PC-9 (cell line): Measurements from ENCODE around the gene EHMT1. TPM values are rescaled to one million over a fixed set of nuclear protein-coding genes. Genes with fewer than 3 reads are reported as not detected.

Experiments used
- BruUV-seq: library from RNA; stranded (reverse); fragments of 400-500 nt; replicated peaks from 2 replicates; lab custom pipeline; 2021; lab: Mats Ljungman, UMichigan
- CTCF ChIA-PET: fragments of 300-600 bp; sonication (Branson Sonifier 250); formaldehyde crosslinking; loops from one replicate; lab custom pipeline; 2022; ENCODE audit warnings: antibody characterized with exemption; lab: Charles Lee
- POLR2A ChIA-PET: fragments of 300-600 bp; sonication (Branson Sonifier 250); formaldehyde crosslinking; loops from one replicate; lab custom pipeline; 2022; ENCODE audit warnings: antibody characterized with exemption; ENCODE audit not compliant: unreplicated experiment; lab: Charles Lee
- DNase-seq, 2 experiments: peaks; one replicate each; pipeline versions ENCODE4 v3.0.0 to v3.0.0-alpha.2; 2015 to 2022; ENCODE audit warnings: mixed read lengths in 1 of 2
- H2AFZ ChIP-seq: fragments of 200-600 bp; sonication (generic); 2 replicates; pipeline ENCODE4 v1.8.1; 2017; ENCODE audit warnings: antibody characterized with exemption
- H3F3A ChIP-seq: fragments of 200-600 bp; sonication (generic); 2 replicates; pipeline ENCODE4 v1.8.1; 2017; ENCODE audit warnings: antibody characterized with exemption, mild to moderate bottlenecking, low read depth; ENCODE audit not compliant: insufficient read depth
- H3K27ac ChIP-seq: fragments of 200-600 bp; sonication (generic); 2 replicates; pipeline ENCODE4 v1.6.1; 2016; ENCODE audit warnings: mixed run types
- H3K27me3 ChIP-seq: fragments of 200-600 bp; sonication (generic); 2 replicates; pipeline ENCODE4 v1.6.1; 2016; ENCODE audit warnings: low read depth, mixed run types; ENCODE audit not compliant: insufficient read depth
- H3K36me3 ChIP-seq: fragments of 200-600 bp; sonication (generic); 2 replicates; pipeline ENCODE4 v1.6.1; 2016; ENCODE audit warnings: low read depth, mixed run types
- H3K4me1 ChIP-seq: fragments of 200-600 bp; sonication (generic); replicated peaks from 2 replicates; pipeline ENCODE4 v1.6.1; 2016; ENCODE audit warnings: mixed run types; ENCODE audit not compliant: insufficient read depth
- H3K4me2 ChIP-seq: fragments of 200-600 bp; sonication (generic); 2 replicates; pipeline ENCODE4 v1.6.1; 2017; ENCODE audit warnings: mixed run types
- H3K4me3 ChIP-seq: fragments of 200-600 bp; sonication (generic); 2 replicates; pipeline ENCODE4 v1.6.1; 2016; ENCODE audit warnings: mixed run types
- H3K79me2 ChIP-seq: fragments of 200-600 bp; sonication (generic); 2 replicates; pipeline ENCODE4 v1.6.1; 2017; ENCODE audit warnings: low read depth, mixed run types
- H3K9me2 ChIP-seq: fragments of 200-600 bp; sonication (generic); 2 replicates; pipeline ENCODE4 v1.8.1; 2017; ENCODE audit warnings: mild to moderate bottlenecking; ENCODE audit not compliant: insufficient read depth
- H3K9me3 ChIP-seq: fragments of 200-600 bp; sonication (generic); 2 replicates; pipeline ENCODE4 v1.8.1; 2016; ENCODE audit warnings: low read depth; ENCODE audit not compliant: insufficient read depth
- H4K20me1 ChIP-seq: fragments of 200-600 bp; sonication (generic); 2 replicates; pipeline ENCODE4 v1.8.1; 2017; ENCODE audit not compliant: insufficient read depth
- EZH2 ChIP-seq: fragments of 200-600 bp; sonication (generic); IDR thresholded peaks from 2 replicates; pipeline ENCODE4 v1.8.0; 2017; ENCODE audit warnings: antibody characterized with exemption, low read depth
- intact Hi-C: fragments of 100-400 bp; cut with micrococcal nuclease; formaldehyde crosslinking; loops from one replicate; pipeline ENCODE4 v1.10.0; 2022; ENCODE audit not compliant: unreplicated experiment
- total RNA-seq: library from RNA; stranded (reverse); gene quantifications from 2 replicates; pipeline ENCODE4 v1.2.3, GENCODE V29; 2021
- TF ChIP-seq, protein P1 (sequence below): fragments of 200-600 bp; sonication (generic); conservative IDR thresholded peaks from 2 replicates; pipeline ENCODE4 v1.6.1; 2017; ENCODE audit warnings: mixed run types, antibody characterized with exemption, mild to moderate bottlenecking, moderate library complexity

The EHMT1 gene
- total RNA-seq, 1 experiment from 2014 or later: 116 TPM

DNA sequence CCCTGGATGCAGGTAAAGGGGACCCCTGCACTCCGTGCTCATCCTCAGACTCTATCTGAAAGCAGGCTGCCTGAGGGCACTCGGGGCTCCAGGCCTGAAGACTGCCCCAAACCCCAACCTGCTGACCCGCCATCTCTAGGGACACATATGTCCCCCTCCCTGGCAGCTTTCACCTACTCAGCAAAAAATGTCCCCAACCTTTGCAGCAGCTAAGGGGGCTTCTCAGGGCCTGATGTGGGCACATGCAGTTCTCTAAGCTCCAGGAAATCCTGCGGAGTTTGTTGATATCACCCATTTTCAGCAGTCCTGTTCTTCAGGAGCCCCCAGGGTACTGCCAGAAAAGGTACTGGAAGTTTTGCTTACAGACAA lies 37.9 kb upstream of the EHMT1 start:
- Histone ChIP-seq H3F3A (peaks cover 24% of the 10 kb centered on the region; the same call in 1 of the 2 replicates), H3K36me3 (peaks cover 7% of the 10 kb centered on the region; the same call in 1 of the 2 replicates), H3K9me3 (no peaks in the 10 kb centered on the region), H3K4me2 (no peak overlapping the region), H3K27ac (no peak overlapping the region), H3K4me1 (peaks cover 17% of the 10 kb centered on the region), H3K27me3 (no peaks in the 10 kb centered on the region), H4K20me1 (peaks cover 18% of the 10 kb centered on the region), H2AFZ (no peak overlapping the region), H3K79me2 (peaks cover 26% of the 10 kb centered on the region), H3K4me3 (no peak overlapping the region), H3K9me2 (no peaks in the 10 kb centered on the region)
- no TSS peak for BruUV-seq
- intact Hi-C loops: no loop called here
- CTCF ChIA-PET: interaction anchor here (0.6 kb wide), 1 partner anchor 25 kb away, joined by 3 read pairs; the partner anchor contains the start of gene ARRDC1
- POLR2A ChIA-PET: no interaction called here
- DNase-seq: no peak
- TF ChIP-seq EZH2: no peak
- TF ChIP-seq, protein P1, sequence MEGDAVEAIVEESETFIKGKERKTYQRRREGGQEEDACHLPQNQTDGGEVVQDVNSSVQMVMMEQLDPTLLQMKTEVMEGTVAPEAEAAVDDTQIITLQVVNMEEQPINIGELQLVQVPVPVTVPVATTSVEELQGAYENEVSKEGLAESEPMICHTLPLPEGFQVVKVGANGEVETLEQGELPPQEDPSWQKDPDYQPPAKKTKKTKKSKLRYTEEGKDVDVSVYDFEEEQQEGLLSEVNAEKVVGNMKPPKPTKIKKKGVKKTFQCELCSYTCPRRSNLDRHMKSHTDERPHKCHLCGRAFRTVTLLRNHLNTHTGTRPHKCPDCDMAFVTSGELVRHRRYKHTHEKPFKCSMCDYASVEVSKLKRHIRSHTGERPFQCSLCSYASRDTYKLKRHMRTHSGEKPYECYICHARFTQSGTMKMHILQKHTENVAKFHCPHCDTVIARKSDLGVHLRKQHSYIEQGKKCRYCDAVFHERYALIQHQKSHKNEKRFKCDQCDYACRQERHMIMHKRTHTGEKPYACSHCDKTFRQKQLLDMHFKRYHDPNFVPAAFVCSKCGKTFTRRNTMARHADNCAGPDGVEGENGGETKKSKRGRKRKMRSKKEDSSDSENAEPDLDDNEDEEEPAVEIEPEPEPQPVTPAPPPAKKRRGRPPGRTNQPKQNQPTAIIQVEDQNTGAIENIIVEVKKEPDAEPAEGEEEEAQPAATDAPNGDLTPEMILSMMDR: no peak

DNA sequence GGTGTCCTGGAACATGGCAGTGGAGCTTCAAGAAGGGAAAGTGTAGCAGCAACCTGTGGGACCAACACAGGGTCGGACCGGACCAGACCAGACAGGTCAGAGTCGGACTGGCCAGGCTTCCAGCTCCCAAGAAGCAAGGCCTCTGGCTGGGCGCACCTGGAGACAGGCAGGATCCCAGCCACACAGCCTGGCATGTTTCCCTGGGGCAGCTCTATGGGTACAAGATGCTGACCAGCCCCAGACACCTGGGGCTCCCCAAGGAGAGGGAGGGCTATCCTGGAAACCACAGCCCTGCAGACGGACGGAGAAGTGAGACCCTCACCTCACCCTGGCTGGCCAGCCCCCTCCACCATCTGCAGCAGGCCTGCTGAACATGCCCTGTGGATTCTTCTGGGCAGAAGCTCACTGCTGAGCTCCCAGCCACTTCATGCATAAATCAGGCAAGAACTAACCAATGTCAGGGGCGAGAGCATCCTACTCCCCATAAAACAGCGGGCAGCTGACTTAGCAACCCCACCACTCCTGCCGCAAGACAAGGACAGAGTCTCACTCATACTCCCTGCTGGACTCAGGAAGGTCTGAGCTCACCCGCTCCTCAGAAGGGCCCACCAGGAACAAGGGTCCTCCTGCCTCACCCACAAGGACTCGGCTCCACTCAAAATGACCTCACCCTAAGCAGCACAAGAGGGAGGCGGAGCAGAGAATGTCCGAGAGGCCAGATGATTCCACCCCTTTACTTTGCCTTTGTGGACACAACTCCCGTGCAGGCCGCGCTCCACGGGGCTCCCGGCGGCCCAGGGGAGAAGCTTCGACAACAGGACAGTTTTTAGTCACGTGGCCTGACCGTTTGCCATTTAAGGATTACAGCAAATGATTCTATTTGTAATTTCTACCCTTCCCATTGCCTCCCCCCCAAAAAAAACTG lies 37.2 kb upstream of the EHMT1 start:
- intact Hi-C loops: loop anchor here (2.0 kb wide), 1 partner anchor 91 kb away; no protein-coding TSS in a partner anchor
- H3F3A ChIP-seq: peaks cover 24% of the 10 kb centered on the region; the same call in 1 of the 2 replicates
- ChIA-PET POLR2A (no interaction called here), CTCF (interaction anchor here (0.6 kb wide), 1 partner anchor 24 kb away, joined by 3 read pairs; the partner anchor contains the start of gene ARRDC1)
- H3K36me3 ChIP-seq: peaks cover 4% of the 10 kb centered on the region; the same call in 1 of the 2 replicates
- H2AFZ ChIP-seq: no peak overlapping the region
- no peak overlapping the region for H3K4me3 ChIP-seq
- peaks cover 12% of the 10 kb centered on the region; the same call in 1 of the 2 replicates for H4K20me1 ChIP-seq
- H3K4me1 ChIP-seq: peaks cover 13% of the 10 kb centered on the region
- BruUV-seq: no TSS peak
- H3K4me2 ChIP-seq: no peak overlapping the region
- no peak for DNase-seq
- H3K9me3 ChIP-seq: no peaks in the 10 kb centered on the region
- H3K27me3 ChIP-seq: no peaks in the 10 kb centered on the region
- H3K9me2 ChIP-seq: no peaks in the 10 kb centered on the region
- TF ChIP-seq, protein P1: no peak
- TF ChIP-seq EZH2: no peak
- H3K79me2 ChIP-seq: peaks cover 19% of the 10 kb centered on the region
- no peak overlapping the region for H3K27ac ChIP-seq

DNA sequence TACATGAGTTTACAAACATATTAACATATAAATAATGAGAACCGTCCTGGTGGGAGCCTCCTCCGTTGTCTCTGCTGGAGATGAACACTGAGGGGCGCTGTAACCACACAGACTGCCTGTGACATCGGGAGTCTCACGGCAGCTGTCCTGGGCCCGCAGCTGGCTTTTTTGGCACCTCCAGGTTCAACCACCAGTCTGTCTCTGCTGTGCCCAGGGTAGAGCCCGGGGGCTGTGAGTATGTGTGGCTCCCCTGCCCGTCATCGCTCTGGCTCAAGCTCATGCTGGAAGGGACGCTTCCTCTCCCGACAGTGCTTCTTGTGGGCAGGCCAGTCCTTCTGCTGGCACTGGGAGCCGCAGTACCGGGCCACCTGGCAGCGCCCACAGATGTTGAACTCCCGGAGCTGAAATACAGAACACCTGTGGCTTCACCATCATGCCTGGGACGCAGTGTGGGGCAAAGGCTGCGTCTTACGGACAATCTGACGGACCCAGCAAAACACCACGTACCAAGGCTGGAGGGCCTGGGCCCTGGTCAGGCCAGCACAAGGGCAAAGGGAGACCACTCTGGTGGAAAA lies 36.4 kb upstream of the EHMT1 start:
- Histone ChIP-seq H3K4me1 (peaks cover 6% of the 10 kb centered on the region), H2AFZ (no peak overlapping the region), H4K20me1 (peaks cover 6% of the 10 kb centered on the region; the same call in 1 of the 2 replicates), H3K4me3 (no peak overlapping the region), H3K36me3 (peaks cover 4% of the 10 kb centered on the region; the same call in 1 of the 2 replicates), H3F3A (peaks cover 24% of the 10 kb centered on the region; the same call in 1 of the 2 replicates), H3K4me2 (no peak overlapping the region), H3K9me3 (no peaks in the 10 kb centered on the region), H3K9me2 (no peaks in the 10 kb centered on the region), H3K27me3 (no peaks in the 10 kb centered on the region), H3K27ac (no peak overlapping the region), H3K79me2 (peaks cover 12% of the 10 kb centered on the region)
- peak in 1 of 2 experiments; percentile 32 for DNase-seq
- ChIA-PET POLR2A (no interaction called here), CTCF (no interaction called here)
- TF ChIP-seq, protein P1: peak; percentile 66
- TF ChIP-seq EZH2: no peak
- intact Hi-C loops: loop anchor here (2.0 kb wide), 1 partner anchor 90 kb away; no protein-coding TSS in a partner anchor
- BruUV-seq: no TSS peak
